Measurements from ENCODE around the gene CAMK2A. TPM values are rescaled to one million over a fixed set of nuclear protein-coding genes. Genes with fewer than 3 reads are reported as not detected.

CAMK2A gene
- total and polyA plus RNA-seq, 2 donors (not counting 3 experiments of a cell fraction or from before 2014, with no cell fraction given) = not detected

GRCh38 chr5:150236981-150237754, 52.4 kb downstream of the CAMK2A start:
- Histone ChIP-seq H2AFZ (ENCODE audit: low read depth, low read length) (no peak overlapping the region), H3K27me3 (ENCODE audit: control insufficient read depth in 2 of 2, insufficient read depth in 2 of 2, low read length in 2 of 2) (peaks cover 0 to 5% of the 10 kb centered on the region in 2 experiments), H3K27ac (ENCODE audit: insufficient read depth, low read depth, low read length) (no peak overlapping the region), H3K9me1 (replicated peaks; ENCODE audit: control insufficient read depth, extremely low read depth, insufficient read depth, low read length) (peaks cover 2% of the 10 kb centered on the region), H3K4me2 (ENCODE audit: insufficient read depth, low read length) (no peak overlapping the region), H4K20me1 (replicated peaks; ENCODE audit: control insufficient read depth, extremely low read depth, insufficient read depth, low read length) (no peaks in the 10 kb centered on the region), H3K79me2 (ENCODE audit: control insufficient read depth, insufficient read depth, low read length) (no peaks in the 10 kb centered on the region), H3K9me3 (replicated peaks; ENCODE audit: control insufficient read depth, insufficient read depth, low read length) (no peaks in the 10 kb centered on the region), H3K36me3 (ENCODE audit: control insufficient read depth in 2 of 2, extremely low read depth in 1 of 2, insufficient read depth in 2 of 2, low read length in 2 of 2) (no peaks in the 10 kb centered on the region), H3K4me1 (ENCODE audit: control insufficient read depth, extremely low read depth, insufficient read depth, low read length) (no peaks in the 10 kb centered on the region), H3K4me3 (replicated peaks in 1 of 3; ENCODE audit: insufficient read depth in 1 of 3, low read depth in 1 of 3, low read length in 3 of 3) (no peak overlapping the region), H3K9ac (replicated peaks; ENCODE audit: extremely low read depth, insufficient read depth, low read length) (no peak overlapping the region)
- no peak for FAIRE-seq
- TF ChIP-seq, protein P1, sequence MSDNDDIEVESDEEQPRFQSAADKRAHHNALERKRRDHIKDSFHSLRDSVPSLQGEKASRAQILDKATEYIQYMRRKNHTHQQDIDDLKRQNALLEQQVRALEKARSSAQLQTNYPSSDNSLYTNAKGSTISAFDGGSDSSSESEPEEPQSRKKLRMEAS (IDR thresholded peaks at IDR 0.05; ENCODE audit: insufficient read depth, insufficient read length) = no peak
- TF ChIP-seq MYC (IDR thresholded peaks at IDR 0.05; ENCODE audit: low read depth, low read length) (no peak), JUN (IDR thresholded peaks at IDR 0.05; ENCODE audit: borderline replicate concordance, insufficient read depth, insufficient read length, low read depth) (no peak)
- TF ChIP-seq, protein P2, sequence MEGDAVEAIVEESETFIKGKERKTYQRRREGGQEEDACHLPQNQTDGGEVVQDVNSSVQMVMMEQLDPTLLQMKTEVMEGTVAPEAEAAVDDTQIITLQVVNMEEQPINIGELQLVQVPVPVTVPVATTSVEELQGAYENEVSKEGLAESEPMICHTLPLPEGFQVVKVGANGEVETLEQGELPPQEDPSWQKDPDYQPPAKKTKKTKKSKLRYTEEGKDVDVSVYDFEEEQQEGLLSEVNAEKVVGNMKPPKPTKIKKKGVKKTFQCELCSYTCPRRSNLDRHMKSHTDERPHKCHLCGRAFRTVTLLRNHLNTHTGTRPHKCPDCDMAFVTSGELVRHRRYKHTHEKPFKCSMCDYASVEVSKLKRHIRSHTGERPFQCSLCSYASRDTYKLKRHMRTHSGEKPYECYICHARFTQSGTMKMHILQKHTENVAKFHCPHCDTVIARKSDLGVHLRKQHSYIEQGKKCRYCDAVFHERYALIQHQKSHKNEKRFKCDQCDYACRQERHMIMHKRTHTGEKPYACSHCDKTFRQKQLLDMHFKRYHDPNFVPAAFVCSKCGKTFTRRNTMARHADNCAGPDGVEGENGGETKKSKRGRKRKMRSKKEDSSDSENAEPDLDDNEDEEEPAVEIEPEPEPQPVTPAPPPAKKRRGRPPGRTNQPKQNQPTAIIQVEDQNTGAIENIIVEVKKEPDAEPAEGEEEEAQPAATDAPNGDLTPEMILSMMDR (IDR thresholded peaks at IDR 0.05; ENCODE audit: extremely low read depth in 1 of 2, insufficient read depth in 1 of 2, low read depth in 1 of 2, low read length in 2 of 2) = no peak
- dilution Hi-C loops (cut with MboI; ENCODE audit: extremely low pct_ligation_motif_present, low sequenced_read_pairs) (no loop called here), intact Hi-C loops (cut with micrococcal nuclease) (no loop called here)
- POLR2A ChIA-PET = no interaction called here
- CTCF ChIA-PET = interaction anchor here (1.0 to 1.2 kb wide), 3 partner anchors 15 to 88 kb away, joined by 3 read pairs; no protein-coding TSS in a partner anchor
- BruUV-seq (replicated peaks) = no TSS peak
- DNase-seq (ENCODE audit: low read depth, low spot score) = no peak

GRCh38 chr5:150236313-150236712, 53.3 kb downstream of the CAMK2A start:
- no peak for TF ChIP-seq JUN (IDR thresholded peaks at IDR 0.05; ENCODE audit: borderline replicate concordance, insufficient read depth, insufficient read length, low read depth)
- no peaks in the 10 kb centered on the region for H3K79me2 ChIP-seq (ENCODE audit: control insufficient read depth, insufficient read depth, low read length)
- FAIRE-seq (no peak), DNase-seq (ENCODE audit: low read depth, low spot score) (no peak)
- no peak overlapping the region for H3K4me3 ChIP-seq (replicated peaks in 1 of 3; ENCODE audit: insufficient read depth in 1 of 3, low read depth in 1 of 3, low read length in 3 of 3)
- BruUV-seq (replicated peaks) = no TSS peak
- H3K4me2 ChIP-seq (ENCODE audit: insufficient read depth, low read length) = no peak overlapping the region
- ChIA-PET CTCF (no interaction called here), POLR2A (no interaction called here)
- no peak overlapping the region for H2AFZ ChIP-seq (ENCODE audit: low read depth, low read length)
- peaks cover 2% of the 10 kb centered on the region for H3K9me1 ChIP-seq (replicated peaks; ENCODE audit: control insufficient read depth, extremely low read depth, insufficient read depth, low read length)
- no peaks in the 10 kb centered on the region for H3K4me1 ChIP-seq (ENCODE audit: control insufficient read depth, extremely low read depth, insufficient read depth, low read length)
- intact Hi-C loops (cut with micrococcal nuclease) = no loop called here
- peaks cover 0 to 2% of the 10 kb centered on the region in 2 experiments for H3K27me3 ChIP-seq (ENCODE audit: control insufficient read depth in 2 of 2, insufficient read depth in 2 of 2, low read length in 2 of 2)
- no peak overlapping the region for H3K9ac ChIP-seq (replicated peaks; ENCODE audit: extremely low read depth, insufficient read depth, low read length)
- no peaks in the 10 kb centered on the region for H3K9me3 ChIP-seq (replicated peaks; ENCODE audit: control insufficient read depth, insufficient read depth, low read length)
- dilution Hi-C loops (cut with MboI; ENCODE audit: extremely low pct_ligation_motif_present, low sequenced_read_pairs) = no loop called here
- H4K20me1 ChIP-seq (replicated peaks; ENCODE audit: control insufficient read depth, extremely low read depth, insufficient read depth, low read length) = no peaks in the 10 kb centered on the region
- no peaks in the 10 kb centered on the region for H3K36me3 ChIP-seq (ENCODE audit: control insufficient read depth in 2 of 2, extremely low read depth in 1 of 2, insufficient read depth in 2 of 2, low read length in 2 of 2)
- H3K27ac ChIP-seq (ENCODE audit: insufficient read depth, low read depth, low read length) = no peak overlapping the region

Measured in endothelial cell of umbilical vein (primary cell).